Measurements from ENCODE around the gene SNAP23.

- TF ChIP-seq CTCF (IDR thresholded peaks at IDR 0.05; ENCODE audit: control extremely low read depth in 1 of 3, insufficient read depth in 1 of 3, low read depth in 1 of 3, low read length in 3 of 3) (no peak), EP300 (IDR thresholded peaks at IDR 0.05; ENCODE audit: borderline replicate concordance in 1 of 2, low read depth in 2 of 2, low read length in 2 of 2) (no peak), CBX5 (IDR thresholded peaks at IDR 0.05; ENCODE audit: low read depth, low read length) (no peak)
These were observed 3.0 kb downstream of the SNAP23 start for GRCh38 chr15:42498212-42499068.

All from H1 (cell line).